GM23338 (cell line): ENCODE measurements around the gene DMRTA2.

ENCODE experiments used
- CREB1 ChIP-seq: fragments of 250-450 bp; sonication (Bioruptor Pico); IDR thresholded peaks from 2 replicates; pipeline ENCODE4 v1.5.0; 2020; ENCODE audit warnings: low read depth, mild to moderate bottlenecking, moderate library complexity
- CTCF ChIP-seq, 2 experiments: fragments of 200-600 bp in 1 of 2; sonication (generic) in 1 of 2; conservative IDR thresholded peaks; 2 replicates each; pipeline versions ENCODE4 v1.5.1 to v1.6.1; 2016 to 2017; ENCODE audit warnings: antibody characterized with exemption in 2 of 2, low read depth in 2 of 2, mild to moderate bottlenecking in 2 of 2, moderate library complexity in 1 of 2
- ETS1 ChIP-seq: IDR thresholded peaks from 2 replicates; pipeline ENCODE4 v1.6.1; 2016; ENCODE audit warnings: antibody characterized with exemption
- EZH2 ChIP-seq: fragments of 200-600 bp; sonication (generic); IDR thresholded peaks from one replicate; pipeline ENCODE4 v1.8.0; 2017; ENCODE audit warnings: antibody characterized with exemption, mild to moderate bottlenecking, low read depth; ENCODE audit not compliant: unreplicated experiment
- EZH2phosphoT487 ChIP-seq: fragments of 200-600 bp; sonication (generic); IDR thresholded peaks from one replicate; pipeline ENCODE4 v1.8.1; 2018; ENCODE audit warnings: antibody characterized with exemption; ENCODE audit not compliant: unreplicated experiment
- JUNB ChIP-seq: IDR thresholded peaks from one replicate; pipeline ENCODE4 v1.6.1; 2016; ENCODE audit warnings: antibody characterized with exemption; ENCODE audit not compliant: unreplicated experiment
- NANOG ChIP-seq: IDR thresholded peaks from 2 replicates; pipeline ENCODE4 v1.6.1; 2016; ENCODE audit warnings: antibody characterized with exemption, borderline replicate concordance
- POLR2AphosphoS5 ChIP-seq: IDR thresholded peaks from 2 replicates; pipeline ENCODE4 v1.6.1; 2016; ENCODE audit warnings: antibody characterized with exemption, low read depth
- REST ChIP-seq: IDR thresholded peaks from one replicate; pipeline ENCODE4 v1.6.1; 2018; ENCODE audit warnings: antibody characterized with exemption; ENCODE audit not compliant: unreplicated experiment
- STAT1 ChIP-seq: IDR thresholded peaks from one replicate; pipeline ENCODE4 v1.6.1; 2016; ENCODE audit warnings: antibody characterized with exemption; ENCODE audit not compliant: unreplicated experiment
- ZNF114 ChIP-seq: fragments of 250-450 bp; sonication (Bioruptor Pico); IDR thresholded peaks from 2 replicates; pipeline ENCODE4 v1.5.0; 2020; ENCODE audit warnings: mild to moderate bottlenecking, moderate library complexity

GRCh38 chr1:50368179-50369007, 54.9 kb downstream of the DMRTA2 start:
- TF ChIP-seq CTCF (conservative IDR thresholded peaks at IDR 0.05; ENCODE audit: low read depth in 2 of 2): peak; percentile 75 to 89
- TF ChIP-seq EZH2: no peak
- TF ChIP-seq EZH2phosphoT487: no peak
- no peak for TF ChIP-seq ZNF114
- no peak for TF ChIP-seq POLR2AphosphoS5
- no peak for TF ChIP-seq JUNB
- no peak for TF ChIP-seq CREB1
- no peak for TF ChIP-seq REST
- TF ChIP-seq ETS1: no peak
- no peak for TF ChIP-seq NANOG
- TF ChIP-seq STAT1: no peak
